A172 (cell line): ENCODE measurements around the gene RPL37A. TPM values are rescaled to one million over a fixed set of nuclear protein-coding genes. Genes with fewer than 3 reads are reported as not detected.

Source experiments
- DNase-seq: peaks from one replicate; pipeline ENCODE4 v3.0.0-alpha.2; 2015; ENCODE audit warnings: low spot score
- total RNA-seq: library from RNA; depleted of rRNA; stranded (reverse); fragments of >200 nt; shearing (Covaris generic); gene quantifications from 2 replicates; pipeline ENCODE4 v1.2.3, GENCODE V29; 2014; rRNA removed

RPL37A gene
- total RNA-seq, result 1,184 and 1,454 TPM in 2 replicates

DNA sequence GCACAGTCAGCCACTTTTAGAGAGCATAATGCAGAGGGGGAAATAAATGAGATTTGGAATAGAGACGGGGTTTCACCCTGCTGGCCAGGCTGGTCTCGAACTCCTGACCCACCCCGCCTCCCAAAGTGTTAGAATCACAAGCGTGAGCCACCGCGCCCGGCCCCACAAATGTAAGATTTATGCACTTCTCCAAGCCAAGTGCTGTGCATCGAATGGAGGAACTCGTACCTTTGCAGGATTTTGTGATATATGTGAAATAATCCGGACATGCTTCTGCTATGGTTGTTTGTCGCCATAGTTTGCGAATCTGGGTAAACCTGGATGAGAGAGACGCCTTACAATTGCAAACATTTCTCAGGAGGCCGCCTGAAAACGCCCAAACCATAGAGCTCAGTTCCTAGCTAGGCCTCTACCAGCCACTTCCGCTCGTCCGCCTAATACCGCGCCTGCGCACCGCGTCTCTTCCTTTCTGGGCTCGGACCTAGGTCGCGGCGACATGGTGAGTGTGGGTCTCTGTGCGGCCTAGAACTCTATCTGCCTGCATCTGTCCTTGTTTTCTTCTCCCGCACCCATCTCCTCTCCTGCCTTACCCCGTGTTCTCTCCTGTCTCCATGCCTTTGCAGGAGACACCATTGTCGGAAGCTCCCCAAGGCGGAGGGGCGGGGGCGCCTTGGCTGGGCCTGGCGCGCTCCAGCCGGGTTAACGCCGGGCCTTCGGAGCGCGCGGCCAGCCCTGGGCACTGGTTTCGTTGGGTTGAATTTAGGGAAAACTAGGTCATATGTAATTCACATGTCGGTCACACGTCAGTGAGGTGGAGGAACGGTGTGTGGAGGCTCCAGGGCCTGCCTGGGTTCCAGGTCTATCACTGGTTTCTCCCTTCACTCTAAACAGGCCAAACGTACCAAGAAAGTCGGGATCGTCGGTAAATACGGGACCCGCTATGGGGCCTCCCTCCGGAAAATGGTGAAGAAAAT, at the start of gene RPL37A:
Gene RPL37A, plus strand, starts transcription at position 466 of the 974 bp plus-strand sequence. Its CDS starts 31 bp downstream, at position 497.
- DNase-seq, result peak; percentile 97

DNA sequence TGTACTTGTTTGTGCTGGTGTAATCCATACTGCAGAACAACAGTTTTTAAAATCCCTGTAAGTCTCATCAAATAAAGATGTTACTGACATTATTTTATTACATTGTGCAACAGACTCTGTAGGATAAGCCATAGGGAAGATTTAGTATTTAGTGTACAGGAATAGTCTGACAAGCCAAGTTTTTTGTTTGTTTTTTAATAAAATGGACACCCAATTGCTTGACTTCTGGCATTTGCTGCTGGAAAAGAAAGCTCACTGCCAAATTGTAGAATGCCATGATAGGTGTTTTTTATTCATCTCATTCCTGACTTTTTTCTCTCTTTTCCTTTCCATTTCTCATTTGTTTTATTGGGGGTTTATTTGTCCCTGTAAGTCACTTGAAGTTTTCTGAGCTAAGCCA, 48.3 kb upstream of the RPL37A start:
- no peak for DNase-seq

DNA sequence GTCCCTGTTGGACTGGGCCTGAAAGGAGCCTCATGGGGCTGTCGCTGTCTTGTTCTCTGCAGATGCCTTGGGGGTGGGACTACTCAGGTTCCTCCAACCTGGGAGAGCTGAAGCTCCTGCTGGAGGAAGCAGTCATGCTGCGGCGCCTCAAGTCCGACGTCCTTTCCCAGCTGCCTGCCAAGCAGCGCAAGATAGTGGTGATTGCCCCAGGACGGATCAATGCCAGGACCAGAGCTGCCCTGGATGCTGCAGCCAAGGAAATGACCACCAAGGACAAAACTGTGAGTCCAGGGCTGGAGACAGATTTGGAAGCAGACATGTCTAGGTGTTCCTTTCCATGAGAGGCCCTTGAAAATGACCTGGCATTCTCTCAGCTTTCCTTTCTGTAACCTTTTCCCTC, 47.9 kb upstream of the RPL37A start:
- DNase-seq, result no peak

GRCh38 chr2:216453955-216454614, 44.6 kb upstream of the RPL37A start:
- DNase-seq, result no peak

GRCh38 chr2:216463148-216463547, 35.5 kb upstream of the RPL37A start:
- DNase-seq, result no peak

- DNase-seq, result no peak
Measured at GRCh38 chr2:216464104-216464720, 34.4 kb upstream of the RPL37A start.

GRCh38 chr2:216465579-216466195, 33.0 kb upstream of the RPL37A start:
- DNase-seq, result no peak

DNA sequence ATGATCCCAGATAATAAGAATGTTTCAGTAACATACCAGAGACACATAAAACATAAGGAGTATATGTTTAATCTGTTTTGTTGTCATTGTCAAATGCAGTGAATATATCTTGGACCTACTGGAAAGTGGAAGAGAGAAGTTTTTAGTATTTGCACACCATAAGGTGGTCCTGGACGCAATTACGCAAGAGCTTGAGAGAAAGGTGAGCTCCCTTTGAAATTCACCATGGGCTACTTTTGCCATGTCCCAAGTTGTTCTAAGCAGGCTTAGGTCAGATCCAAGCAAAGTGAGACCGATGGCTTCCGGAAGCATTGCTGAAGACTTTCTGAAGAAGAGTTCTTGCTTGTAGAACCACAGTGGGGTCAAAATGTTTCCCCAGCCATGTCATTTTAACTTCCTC, 30.8 kb upstream of the RPL37A start:
- no peak for DNase-seq

- no peak for DNase-seq
Measured at GRCh38 chr2:216469661-216470060, 29.0 kb upstream of the RPL37A start.

DNA sequence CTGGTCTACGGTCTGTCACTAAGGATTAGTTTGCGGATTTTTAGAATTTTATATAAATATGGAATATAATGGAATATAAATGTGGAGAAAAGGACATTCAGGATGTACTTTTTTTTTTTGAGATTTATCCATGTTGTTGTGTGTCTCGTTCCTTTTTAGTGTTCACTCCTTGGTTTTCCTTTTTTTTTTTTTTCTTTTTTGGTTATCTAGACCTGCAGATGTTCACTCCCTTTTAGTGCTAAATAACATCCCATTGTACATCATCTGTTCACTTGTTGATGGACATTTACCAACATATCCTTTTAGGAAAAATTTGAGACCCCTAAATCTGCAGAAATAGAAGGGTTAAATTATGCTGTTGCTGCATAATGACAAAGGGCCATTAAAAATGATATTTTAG, 25.5 kb upstream of the RPL37A start:
- DNase-seq, result no peak

DNA sequence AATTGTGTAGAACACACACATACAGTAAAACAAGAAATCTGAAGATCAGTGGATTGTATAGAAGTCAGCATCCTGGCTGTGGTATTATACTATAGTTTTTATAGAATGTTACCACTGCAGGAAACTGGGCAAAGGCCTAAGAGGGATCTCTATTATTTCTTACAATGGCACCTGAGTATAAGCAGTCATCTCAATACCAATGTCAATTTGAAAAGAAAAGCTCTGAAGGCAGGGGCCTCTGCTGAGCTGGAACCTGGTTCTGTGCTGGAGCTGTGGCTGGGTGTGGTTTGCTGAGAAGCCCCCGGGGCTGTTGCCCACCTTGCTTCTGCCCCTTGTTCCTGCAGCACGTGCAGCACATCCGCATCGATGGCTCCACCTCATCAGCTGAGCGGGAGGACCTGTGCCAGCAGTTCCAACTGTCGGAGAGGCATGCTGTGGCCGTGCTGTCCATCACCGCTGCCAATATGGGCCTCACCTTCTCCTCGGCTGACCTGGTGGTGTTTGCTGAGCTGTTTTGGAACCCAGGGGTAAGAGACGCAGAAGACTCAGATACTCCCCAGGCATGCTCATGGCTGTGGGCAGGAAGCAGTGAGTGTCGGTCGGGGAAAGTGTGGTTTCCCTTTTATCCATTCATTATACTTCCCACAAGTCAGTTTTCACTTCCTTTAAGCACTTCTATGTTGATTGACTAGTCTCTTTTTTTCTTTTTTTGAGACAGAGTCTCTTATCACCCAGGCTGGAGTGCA, 23.5 kb upstream of the RPL37A start:
- DNase-seq, result no peak

GRCh38 chr2:216475767-216476166, 22.9 kb upstream of the RPL37A start:
- no peak for DNase-seq

DNA sequence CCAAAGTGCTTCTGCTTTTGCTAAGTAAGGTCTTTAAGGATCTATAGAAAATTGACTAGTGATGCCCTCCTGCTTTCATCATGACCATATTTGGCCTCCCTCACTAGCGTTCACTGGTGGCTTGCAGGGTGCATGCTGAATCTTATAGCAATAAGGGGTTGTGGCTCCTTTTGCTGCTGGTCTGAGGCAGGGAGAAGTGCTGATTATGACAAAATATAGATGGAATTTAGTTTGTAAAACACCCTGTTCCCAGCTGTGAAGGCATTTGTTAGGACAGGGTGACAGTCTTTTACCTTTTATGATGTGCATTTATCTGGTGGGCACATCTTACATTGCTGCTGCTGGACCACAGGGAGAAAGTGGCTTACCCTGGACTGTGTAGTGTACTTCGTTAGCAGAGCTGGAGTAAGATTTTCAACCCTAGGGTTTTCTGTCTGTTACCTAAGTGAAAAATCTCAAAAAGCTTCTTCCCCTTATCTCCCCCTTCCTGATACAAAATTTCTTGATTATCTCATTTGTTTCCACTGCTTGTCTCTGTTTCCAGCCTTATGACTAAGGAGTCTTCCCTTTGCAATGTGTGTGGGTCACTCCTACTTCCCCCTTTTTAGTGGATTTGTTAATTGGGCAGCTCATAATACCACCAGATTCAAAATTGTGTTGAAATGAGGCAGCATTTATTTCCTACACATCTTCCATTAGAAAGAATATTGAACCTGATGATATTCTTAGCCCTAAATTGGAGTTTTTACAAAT, 21.2 kb upstream of the RPL37A start:
- DNase-seq, result no peak

GRCh38 chr2:216478151-216478550, 20.5 kb upstream of the RPL37A start:
- peak; percentile 92 for DNase-seq

DNA sequence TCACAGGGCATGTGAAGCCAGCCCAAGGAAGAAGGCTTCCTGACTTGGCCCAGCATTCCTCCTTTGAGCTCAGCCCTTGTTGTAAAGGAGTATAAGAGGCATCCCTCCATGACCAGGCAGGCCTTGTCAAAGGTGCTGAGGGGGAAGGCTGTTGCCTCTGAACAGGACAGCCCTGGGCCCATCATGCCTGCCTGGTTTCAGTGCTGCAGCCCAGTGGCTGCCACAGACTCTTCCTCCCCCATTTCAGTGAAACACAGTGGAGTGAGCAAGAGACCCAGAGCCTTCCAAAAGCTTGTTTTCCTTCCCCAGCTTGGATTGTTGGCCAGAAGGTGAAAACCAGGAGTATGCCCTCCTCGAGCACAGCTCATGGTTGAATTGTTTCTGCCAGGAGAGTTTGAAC, 19.9 kb upstream of the RPL37A start:
- no peak for DNase-seq

- DNase-seq, result no peak
Measured at GRCh38 chr2:216480221-216480620, 18.4 kb upstream of the RPL37A start.

GRCh38 chr2:216482640-216483039, 16.0 kb upstream of the RPL37A start:
- DNase-seq, result no peak

DNA sequence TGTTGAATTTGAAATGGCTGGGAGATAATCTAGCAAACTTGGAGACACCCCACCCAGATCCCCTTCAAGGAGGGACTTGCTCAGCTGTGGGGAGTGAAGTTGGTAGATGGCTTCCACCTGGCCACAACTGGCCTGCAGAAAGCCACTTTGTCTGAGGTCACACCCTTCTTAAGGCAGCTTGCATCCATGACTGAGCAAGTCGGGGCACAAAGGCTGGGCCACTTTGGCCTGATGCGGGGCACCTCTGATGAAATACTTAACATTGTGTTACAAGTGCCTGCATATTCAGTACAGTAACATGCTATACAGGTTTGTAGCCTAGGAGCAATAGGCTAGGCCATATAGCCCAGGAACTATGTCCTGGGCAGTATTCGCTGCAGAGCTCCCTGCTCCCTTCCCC, 13.4 kb upstream of the RPL37A start:
- no peak for DNase-seq

DNA sequence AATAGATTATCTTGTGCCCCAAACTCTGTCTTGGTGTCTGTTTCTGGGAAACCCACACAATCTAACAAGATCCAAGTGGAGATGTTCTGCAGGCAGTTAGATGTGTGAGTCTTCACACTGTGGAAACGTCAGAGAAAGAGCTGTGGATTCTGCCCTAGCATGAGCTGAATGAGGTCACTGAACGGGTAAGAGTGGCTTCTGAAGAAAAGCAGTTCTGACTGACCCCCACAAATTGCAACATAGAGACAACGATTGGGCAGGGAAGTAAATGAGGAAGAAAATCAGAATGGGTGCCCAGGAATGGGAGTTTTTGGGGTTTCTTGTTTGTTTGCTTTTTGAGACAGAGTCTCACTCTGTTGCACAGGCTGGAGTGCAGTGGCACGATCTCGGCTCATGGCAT, 12.9 kb upstream of the RPL37A start:
- no peak for DNase-seq

DNA sequence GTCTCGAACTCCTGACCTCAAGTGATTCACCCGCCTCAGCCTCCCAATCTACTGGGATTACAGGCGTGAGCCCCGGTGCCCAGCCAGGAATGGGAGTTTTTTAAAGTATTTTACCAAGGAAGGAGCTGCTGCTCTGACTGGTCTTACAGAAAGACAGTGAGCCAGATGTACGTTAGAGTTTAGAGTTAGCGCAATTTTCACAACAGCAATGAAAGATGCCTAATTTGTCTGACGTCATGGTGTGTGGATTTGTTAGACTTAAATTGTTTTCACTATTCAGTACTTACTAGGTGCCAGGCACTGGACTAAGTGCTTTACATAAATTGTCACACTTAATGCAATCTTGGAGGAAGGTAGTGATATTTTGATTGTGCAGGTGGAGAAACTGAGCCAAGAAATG, 12.4 kb upstream of the RPL37A start:
- no peak for DNase-seq

DNA sequence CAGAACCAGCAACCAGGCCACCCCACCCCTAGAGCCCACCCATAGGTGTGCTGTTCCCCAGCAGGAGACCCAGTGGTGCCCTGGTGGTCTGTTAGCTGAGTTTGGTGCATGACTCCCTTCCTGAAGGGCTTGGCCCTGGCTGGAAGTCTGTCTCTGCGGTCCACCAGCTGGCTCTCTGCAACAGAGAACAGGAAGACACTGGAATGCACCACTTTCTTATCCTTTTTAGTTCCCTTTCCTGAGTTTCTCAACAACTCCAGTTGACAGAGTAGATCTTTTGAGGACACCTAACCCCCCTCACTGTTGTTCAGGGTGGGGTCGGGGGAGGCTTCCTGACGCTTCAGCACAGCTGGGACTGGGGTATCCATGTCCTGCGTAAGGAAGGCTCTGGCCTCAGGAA, 11.9 kb upstream of the RPL37A start:
- no peak for DNase-seq
